ENCODE results near the gene BCAS3.

The BCAS3 gene

DNA sequence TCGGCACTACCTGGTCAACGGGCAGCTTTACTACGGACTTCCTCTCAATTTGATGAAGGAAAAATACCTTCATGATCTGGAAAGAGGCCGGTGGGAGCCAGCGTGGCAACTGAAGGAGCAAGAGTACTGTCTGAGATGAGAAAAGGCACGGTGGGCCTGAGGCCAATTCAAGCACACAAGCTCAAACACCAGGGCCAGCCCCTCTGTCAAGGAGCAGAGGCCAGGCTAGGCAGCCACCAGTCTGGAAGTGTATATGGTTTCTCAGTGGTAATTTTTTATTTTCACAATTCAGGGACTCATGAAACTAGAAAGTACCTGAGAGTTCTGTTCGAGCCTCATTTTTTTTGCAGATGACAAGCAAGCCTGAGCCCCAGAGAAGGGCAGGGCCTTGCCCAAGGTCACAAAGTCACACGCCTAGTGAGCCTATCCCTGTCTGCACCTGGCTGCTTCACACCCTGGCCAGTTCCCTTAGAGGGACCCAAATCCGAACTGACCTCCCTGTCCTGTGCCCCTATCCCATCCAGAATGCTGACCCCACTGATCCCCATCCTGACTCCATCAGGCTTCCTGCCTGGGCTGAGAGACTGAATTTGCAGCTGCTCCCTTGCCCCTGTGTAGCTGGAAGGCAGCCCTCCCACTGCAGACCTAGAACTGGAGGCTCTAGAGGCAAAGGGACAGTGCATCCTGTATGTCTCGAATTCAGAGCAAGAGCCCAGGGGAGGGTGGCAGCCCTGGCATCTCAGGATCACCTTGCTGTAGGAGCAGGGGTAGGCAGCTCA, 717.2 kb downstream of the BCAS3 start:
- no peak for DNase-seq

DNA sequence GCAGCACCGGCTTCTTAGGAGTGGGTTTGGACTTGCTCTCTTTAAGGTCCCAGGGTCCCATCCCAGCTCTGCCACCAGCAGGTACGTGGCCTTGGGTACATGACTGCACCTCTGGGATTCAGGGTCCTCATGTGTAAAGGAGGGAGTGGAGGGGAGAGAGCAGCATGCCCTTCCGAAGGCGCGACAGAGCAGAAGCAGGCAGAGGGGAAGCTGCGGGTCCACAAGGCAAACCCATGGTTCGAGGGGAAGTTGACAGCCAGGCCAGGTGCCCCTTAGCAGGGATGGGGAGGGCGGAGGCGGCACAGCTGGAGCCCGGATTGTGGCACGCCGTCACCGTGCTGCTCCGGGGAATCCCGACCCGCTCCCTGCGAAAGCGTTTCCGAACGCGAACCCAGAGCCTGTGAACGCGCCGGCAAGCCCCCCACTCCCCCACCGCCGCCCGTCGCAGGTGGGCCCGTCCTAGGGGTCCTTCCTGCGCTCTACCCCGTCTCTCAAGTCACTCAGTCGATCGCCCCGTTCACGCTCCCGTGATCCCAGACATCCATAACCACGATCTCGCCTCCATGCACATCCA, 717.8 kb downstream of the BCAS3 start:
- DNase-seq = no peak

DNA sequence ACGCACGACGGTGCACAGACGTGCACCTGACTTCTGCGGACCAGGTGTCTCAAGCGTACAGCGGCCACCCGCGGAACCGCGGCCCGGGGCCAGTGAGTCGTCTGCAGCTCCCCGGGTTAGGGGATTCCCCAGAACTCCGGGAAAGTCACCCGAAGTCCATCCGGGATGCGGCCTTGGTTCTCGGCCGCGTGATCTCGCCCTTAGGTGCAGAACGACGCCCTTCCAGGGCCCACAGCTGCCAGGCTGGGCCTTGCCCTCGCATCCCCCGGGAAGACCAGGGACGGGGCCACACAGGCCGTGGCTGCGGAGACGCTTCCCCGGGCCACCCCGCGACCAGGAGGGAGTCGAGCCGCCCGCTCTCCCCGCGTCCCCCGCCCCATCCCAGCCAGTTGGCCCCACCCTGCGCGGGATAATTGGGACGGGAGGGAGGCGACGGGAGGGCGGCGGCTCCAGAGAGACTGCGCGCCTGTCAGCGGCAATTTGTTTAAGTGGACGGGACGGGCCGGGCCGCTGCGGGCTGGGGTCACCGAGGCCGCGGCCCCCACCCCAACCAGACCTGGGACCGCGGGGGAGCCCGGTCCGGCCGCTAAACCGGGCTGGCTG, 718.4 kb downstream of the BCAS3 start:
- no peak for DNase-seq

DNA sequence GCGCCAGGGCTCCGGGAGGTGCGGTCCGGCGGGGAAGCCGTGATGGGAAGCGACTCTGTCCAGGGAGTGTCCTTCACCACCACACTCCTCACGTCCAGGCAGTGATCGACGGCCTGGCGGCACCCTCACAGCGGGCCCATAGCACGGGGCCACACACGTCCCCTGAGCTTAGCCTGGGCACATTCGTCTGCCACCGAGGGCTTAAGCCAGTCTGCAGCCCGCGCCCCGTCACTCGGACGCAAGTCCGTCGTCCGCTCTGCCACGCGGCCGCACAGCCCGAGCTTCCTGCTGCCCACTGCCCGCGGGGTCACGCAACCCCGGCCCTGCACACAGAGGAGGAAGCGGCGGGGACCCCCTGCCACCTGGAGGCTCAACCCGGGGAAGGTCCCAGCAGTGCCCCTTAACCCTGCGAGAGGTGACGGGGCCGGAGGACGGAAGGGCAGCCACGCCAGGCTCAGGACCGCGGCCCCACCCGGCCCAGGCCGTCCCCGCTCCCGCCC, 719.0 kb downstream of the BCAS3 start:
- DNase-seq = no peak

DNA sequence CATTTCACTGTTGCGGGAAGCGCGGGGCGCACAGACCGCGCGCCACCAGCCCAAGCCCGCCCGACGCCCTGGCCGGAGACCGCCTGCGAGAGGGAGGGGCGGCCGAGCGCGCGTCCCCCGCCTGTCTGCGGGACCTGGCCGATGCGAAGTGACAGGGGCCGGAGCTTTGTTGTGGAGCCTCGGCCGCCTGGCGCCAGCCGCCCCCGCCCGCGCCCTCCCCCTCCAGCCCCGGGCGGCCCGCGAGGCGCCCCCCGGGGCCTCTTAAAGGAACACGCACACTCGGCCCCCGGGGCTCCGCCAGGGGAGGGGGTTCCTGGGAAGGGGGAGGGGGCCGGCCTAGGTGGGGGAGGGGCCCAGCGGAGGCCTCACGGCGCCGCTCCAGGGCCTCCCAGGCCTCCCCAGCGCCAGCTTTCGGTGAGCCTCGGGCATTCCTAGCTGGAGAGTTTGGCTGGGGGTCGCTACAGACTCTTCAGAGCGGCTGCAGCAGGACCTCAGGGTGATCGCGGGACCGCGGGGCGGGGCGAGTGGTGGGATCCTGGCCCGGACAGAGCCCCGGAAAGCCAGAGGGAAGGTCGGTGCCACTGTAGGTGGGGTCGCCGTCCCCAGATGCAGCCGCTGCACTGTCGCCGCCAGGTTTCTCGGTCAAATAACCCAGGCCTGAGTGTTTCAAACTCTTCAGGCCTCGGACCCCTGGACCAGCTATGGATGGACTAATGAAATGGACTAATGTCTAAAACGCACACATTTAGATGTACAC, 719.6 kb downstream of the BCAS3 start:
- DNase-seq = peak; percentile 50

DNA sequence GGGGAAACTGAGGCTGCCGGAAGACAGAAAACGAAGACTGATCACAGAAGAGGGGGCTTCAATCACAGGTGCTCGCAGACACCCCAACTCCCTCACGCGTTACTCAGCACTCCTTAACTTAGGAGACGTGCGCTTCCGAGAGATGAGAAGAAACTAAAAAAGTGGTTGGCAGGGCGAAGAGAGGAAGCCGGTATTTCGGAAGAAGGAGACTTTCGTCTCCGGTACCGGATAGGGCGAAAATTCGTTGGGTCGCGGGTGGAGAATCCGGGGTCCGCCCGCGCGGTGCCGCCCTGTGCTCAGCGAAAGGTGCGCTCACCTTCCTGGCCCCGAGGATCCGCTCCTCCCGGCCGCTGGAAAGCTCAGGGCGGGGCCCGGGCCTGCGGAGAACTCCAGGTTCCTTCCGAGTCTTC, 721.1 kb downstream of the BCAS3 start:
- peak; percentile 23 for DNase-seq

DNA sequence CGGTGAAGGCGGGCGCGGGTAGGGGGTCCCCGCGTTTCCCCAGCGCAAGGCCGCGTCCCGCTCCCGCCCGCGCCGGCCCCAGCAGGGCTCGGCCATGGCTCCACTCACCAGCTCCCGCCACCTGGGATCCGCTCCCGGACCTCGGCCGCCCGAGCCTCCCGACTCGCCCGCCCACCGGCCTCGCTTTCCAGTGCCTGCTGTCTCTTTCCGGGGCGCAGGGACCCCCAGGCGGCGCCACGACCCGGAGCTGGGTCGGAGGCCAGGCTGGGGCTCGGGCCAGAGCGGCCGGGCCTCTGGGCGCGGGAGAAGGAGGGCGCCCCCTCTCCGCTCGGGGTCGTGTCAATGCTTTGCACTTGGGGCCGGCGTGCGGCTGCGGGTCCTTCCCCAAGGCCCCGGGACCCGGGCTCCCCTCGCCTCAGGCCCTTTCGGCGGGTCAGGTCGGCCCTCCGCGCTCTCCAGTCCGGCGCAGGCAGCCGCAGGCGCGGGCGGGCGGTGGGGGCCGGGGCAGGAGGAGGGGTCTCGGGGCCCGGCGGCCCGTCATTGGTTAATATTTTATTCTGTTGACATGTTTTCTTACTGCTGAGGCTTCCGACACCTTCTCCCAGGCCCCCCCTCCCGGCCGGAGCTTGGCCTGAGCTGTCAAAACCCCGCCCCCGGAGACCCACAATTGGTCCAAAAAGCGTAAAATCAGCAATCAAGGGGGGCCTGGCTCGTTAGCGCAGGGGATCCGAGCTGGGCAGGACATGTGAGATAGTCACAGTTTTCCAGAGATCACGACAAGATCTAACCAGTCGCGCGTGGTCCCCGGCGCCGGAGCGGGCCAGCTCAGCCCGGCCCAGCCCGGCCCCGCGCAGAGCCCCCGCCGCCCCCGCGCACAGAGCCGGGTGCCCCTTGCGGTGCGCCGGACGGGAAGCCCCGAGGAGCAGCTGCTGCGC, 721.7 kb downstream of the BCAS3 start, which contains the start of gene TBX2:
Gene TBX2, plus strand, starts transcription at position 713 of the 935 bp plus-strand sequence. CDS start 334 bp downstream, outside the sequence.
- DNase-seq = peak; percentile 78

DNA sequence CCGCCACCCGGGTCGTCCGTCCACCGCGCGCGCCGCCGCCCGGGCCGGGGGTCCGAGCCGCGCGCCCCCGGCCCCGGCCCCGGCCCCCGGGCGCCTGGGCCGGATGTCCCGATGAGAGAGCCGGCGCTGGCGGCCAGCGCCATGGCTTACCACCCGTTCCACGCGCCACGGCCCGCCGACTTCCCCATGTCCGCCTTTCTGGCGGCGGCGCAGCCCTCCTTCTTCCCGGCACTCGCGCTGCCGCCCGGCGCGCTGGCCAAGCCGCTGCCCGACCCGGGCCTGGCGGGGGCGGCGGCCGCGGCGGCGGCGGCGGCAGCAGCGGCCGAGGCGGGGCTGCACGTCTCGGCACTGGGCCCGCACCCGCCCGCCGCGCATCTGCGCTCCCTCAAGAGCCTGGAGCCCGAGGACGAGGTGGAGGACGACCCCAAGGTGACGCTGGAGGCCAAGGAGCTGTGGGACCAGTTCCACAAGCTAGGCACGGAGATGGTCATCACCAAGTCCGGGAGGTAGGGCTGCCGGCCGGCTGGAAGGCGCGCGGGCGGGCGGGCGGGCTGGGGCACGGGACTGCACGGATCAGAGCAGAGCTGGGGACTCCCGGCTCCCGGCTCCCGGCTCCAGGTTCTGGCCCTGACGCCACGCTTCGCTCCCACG, 722.5 kb downstream of the BCAS3 start:
- DNase-seq = peak; percentile 42

DNA sequence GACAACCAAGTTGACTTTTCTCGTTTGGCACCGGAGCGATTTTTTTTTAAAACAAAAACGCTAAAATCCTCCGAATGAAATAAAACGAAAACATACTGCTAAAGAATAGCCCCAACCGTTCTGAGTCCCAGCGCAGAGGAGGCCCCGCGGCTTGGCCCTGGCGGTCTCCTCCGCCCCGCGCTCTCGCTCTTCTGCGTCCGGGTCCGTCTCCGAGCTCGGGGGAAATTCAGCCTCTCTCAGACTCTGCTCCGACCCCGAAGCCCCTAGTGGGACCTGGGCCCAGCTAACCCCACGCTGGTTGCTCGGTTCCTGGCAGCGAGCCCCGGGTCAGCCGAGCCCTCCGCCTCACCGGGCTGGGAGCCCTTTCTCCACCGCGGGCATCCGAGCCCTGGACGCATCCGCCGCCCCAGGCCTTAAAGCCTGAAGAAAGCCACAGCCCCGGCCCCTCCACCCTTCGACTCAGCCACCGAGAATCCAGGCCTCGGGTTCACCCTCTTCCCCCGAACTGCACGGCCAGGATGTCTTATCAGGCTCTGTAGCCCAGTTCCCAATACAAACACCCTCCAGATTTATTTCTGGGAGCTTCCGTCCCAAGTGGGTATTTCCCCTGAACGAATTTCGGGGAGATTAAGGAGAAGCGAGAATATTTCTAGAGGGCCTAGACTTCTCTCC, 723.2 kb downstream of the BCAS3 start:
- DNase-seq = no peak

DNA sequence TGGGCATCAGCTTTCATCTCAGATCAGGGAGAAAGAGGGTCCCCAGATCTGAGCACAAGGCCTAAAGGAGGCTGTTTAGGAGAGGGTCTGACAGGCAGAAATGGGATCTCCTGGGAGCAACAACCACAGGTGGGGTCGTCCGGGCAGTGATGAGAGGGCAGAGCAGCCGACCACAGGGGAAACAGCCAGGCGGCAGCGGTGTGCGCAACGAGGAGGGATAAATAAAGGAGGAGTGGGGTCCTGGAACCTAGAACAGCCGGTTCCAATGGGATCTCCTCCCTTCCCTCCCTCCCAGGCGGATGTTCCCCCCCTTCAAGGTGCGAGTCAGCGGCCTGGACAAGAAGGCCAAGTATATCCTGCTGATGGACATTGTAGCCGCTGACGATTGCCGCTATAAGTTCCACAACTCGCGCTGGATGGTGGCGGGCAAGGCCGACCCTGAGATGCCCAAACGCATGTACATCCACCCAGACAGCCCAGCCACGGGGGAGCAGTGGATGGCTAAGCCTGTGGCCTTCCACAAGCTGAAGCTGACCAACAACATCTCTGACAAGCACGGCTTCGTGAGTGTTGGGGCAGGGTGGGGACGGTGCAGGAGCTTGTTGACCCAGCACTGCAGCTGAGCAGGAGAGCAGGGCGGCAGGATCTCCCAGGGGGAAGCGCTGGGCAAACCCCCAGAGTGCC, 723.9 kb downstream of the BCAS3 start:
- DNase-seq = no peak

DNA sequence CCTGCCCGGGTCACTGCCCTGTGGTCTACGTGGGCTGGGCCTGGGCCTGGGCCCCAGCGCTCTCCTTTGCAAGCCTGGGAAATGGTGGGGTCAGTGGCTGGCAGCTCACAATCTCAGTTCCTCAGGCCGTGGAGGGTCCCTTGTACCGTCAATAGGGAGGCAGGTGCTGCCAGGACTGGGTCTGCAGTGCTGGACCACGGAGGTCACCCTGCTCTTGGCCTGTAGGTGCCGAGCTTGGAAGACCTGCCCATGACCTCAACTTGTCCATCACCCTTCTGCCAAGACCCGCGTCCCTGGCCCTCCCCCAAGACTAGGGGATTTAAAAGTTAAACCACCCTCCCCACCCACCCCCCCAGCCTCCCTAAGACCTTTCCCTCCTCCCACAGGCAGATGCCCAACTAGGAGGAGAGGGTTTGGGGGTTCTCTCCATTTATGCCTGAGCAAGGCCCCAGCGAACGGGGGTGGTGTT, 724.5 kb downstream of the BCAS3 start:
- DNase-seq = no peak

DNA sequence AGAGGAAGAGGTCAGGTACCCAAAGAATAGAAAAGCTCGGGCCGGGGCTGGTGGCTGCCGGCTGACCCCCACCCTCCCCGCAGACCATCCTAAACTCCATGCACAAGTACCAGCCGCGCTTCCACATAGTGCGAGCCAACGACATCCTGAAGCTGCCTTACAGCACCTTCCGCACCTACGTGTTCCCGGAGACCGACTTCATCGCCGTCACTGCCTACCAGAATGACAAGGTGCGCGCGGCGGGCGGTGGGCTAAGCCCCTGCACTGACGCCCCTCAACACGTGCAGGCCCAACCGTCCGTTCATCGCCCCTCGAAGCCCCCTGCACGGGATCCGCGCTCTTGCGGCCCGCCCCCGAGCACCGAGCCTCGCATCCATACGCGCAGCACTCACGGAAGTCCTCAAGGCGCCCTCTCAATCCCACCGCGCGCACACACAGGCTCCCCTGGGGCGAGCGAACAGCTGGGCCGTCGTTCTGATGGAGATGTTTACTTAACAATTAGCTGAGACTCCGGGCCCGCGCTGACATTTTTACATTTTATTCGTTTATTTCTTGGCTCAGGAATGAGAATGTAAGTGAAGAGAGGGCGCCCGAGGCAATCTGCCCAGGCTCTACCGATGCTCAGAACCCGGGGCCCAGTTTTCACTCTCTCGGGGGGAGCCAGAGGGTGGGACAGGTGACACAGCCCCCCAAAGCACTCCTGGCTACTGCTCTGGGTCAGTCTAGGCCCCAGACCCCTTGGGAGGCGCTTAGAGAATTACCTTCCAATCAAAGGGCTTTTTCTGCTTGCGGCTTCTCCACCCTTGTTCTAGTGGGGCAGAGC, 725.5 kb downstream of the BCAS3 start:
- DNase-seq = peak; percentile 39

DNA sequence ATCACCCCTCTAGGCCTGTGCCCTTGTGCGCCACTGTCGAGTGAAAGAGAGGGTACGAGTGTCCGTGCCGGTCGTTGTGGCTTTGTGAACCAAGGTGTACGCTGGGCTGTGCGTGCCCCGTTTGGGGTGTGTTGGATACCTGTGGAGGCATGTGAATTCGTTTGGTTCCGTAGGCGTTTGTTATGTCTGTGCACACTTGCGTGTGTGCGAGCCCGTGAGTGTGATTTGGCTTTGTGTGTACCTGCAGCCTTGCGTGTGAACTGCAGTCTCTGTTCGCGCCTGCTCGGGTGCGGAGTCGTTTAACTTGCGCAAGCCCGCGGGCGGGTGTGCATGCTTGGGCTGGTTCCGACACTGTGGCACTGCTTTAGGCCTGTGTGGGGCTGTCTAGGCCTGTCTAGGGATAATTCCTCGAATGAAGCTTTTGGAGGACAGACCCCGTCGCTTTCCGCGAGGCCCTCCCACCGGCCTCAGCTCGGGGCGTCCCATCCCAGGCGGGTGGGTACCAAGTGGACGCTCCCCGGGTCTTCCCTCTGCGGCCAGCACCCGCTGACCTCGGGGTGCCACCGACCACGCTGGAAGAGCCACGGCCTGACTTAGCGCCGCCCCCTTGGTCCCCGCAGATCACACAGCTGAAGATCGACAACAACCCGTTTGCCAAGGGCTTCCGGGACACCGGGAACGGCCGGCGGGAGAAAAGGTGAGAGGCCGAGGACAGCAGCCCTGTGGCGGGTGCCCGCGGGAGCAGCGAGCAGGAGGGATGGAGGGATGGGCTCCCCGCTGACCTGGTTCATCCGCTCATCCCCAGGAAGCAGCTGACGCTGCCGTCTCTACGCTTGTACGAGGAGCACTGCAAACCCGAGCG, 726.4 kb downstream of the BCAS3 start:
- no peak for DNase-seq

DNA sequence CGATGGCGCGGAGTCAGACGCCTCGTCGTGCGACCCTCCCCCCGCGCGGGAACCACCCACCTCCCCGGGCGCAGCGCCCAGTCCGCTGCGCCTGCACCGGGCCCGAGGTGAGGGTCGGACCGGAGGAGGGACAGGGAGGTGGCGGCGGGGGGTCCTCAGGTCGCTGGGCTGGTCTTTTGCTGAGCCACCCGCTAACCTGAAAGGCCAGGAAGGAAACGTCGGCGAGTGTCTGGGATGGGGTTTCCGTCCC, 726.9 kb downstream of the BCAS3 start:
- no peak for DNase-seq

DNA sequence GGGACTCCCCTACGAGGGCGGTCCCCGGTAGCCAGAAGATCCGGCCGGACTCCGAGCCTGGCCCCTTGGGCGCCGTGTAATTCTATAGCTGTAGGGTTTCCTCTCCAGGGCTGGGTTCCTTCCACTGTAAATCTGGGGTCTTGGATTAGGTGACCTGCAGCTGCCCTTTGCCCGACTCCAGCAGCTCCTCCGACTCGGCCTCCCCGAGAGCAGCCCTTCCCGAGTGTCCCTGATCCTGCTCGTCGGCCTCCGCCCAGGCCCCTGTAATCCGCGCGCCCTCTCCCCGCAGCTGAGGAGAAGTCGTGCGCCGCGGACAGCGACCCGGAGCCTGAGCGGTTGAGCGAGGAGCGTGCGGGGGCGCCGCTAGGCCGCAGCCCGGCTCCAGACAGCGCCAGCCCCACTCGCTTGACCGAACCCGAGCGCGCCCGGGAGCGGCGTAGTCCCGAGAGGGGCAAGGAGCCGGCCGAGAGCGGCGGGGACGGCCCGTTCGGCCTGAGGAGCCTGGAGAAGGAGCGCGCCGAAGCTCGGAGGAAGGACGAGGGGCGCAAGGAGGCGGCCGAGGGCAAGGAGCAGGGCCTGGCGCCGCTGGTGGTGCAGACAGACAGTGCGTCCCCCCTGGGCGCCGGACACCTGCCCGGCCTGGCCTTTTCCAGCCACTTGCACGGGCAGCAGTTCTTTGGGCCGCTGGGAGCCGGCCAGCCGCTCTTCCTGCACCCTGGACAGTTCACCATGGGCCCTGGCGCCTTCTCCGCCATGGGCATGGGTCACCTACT, 727.4 kb downstream of the BCAS3 start:
- DNase-seq = no peak

DNA sequence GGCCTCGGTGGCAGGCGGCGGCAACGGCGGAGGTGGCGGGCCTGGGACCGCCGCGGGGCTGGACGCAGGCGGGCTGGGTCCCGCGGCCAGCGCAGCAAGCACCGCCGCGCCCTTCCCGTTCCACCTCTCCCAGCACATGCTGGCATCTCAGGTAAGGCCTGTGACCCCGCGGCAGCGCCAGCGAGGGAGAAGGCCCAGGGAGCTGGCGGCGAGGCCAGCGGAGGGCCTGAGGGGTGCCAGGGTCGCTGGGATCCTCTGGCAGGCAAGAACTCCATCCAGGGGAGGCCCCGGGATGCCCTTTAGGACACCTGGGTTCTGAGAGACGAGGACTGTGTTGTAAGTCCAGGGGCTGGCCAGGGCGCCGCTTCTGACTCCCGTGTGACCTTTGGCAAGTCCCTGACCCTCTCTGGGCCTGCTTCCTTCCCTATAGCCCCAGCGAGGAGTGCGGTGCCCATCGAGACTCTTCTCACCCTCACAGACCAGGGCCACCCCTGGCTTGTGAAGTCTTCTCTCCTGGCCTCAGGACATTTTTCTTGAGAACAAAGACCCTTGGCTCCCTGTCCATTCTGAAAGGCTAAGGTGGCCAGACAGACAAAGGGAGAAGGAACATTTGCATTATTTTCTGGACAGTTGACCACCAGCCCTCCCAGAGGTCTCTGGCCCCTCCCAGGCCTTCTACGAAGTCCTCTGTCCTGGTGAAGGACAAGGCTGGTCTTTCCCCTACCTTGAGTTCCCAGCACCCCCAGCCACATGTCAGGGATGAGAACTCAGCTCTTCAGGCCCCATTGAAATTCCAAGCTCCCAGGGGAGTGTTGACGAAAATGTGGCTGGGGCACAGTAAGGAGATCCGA, 728.3 kb downstream of the BCAS3 start:
- no peak for DNase-seq

DNA sequence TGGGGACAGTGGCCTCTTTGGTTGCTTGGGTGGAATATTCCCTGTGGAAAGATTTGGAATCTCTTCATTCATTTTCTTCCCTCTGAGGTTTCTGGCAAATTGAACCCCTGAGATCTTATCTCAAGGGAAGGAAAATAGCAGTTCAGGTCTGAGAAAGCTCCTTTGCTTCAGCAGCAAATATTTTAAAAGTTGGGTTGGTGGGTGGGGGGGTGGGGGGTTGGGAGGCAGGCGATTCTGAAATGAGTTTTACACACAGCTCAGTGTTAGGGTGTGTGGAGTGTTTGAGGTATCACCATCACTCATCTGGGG, 728.8 kb downstream of the BCAS3 start:
- no peak for DNase-seq
